ENCODE results near the gene SUMO2. TPM values are rescaled to one million over a fixed set of nuclear protein-coding genes. Genes with fewer than 3 reads are reported as not detected.

The SUMO2 gene
- total and polyA plus RNA-seq, 9 of the 15 experiments (the other 6 are each of a cell fraction or from before 2014, with no cell fraction given), result 157 to 733 (median 419) TPM

GRCh38 chr17:75188614-75189013 is 5.9 kb upstream of the SUMO2 start:
- H3K27ac ChIP-seq (ENCODE audit: extremely low read depth, low read depth, low read length), result no peak overlapping the region
- ATAC-seq, result no peak
- BruUV-seq (replicated peaks), result no TSS peak
- peaks cover 13 to 19% of the 10 kb centered on the region in 2 experiments; a peak in 4 of 5 replicates for H3K4me1 ChIP-seq (replicated peaks in 1 of 2; ENCODE audit: control insufficient read depth in 2 of 2, insufficient read depth in 2 of 2, low read length in 2 of 2)
- no peaks in the 10 kb centered on the region for H3K27me3 ChIP-seq (ENCODE audit: control insufficient read depth in 2 of 2, insufficient read depth in 2 of 2, low read length in 2 of 2)
- ChIA-PET POLR2A (interaction anchor here (0.8 to 4.7 kb wide), 11 partner anchors 10 to 74 kb away, joined by 3 to 27 read pairs (median 5); partner anchors contain the start of genes GGA3, JPT1, MRPS7 and NUP85), CTCF (ENCODE audit: low intra/inter-chr PET ratio) (no interaction called here)
- no peaks in the 10 kb centered on the region for H4K20me1 ChIP-seq (replicated peaks; ENCODE audit: control insufficient read depth, insufficient read depth, low read length)
- no peak for TF ChIP-seq CBFB (CRISPR knock-in tag; IDR thresholded peaks at IDR 0.05)
- no peak for TF ChIP-seq HMG20B (CRISPR knock-in tag; IDR thresholded peaks at IDR 0.05)
- no peak for TF ChIP-seq ESRRB (CRISPR knock-in tag; IDR thresholded peaks at IDR 0.05; ENCODE audit: borderline replicate concordance)
- no peak for TF ChIP-seq RAD21 (CRISPR knock-in tag; conservative IDR thresholded peaks at IDR 0.05 in 1 of 2, IDR thresholded peaks at IDR 0.05 in 1 of 2)
- no peak for TF ChIP-seq ZKSCAN1 (IDR thresholded peaks at IDR 0.05; ENCODE audit: low read depth, low read length)
- peak; percentile 96 for TF ChIP-seq ZNF24 (IDR thresholded peaks at IDR 0.05)
- no peak for TF ChIP-seq CGGBP1 (CRISPR knock-in tag; IDR thresholded peaks at IDR 0.05)
- no peak for TF ChIP-seq TAF7 (tag; IDR thresholded peaks at IDR 0.05)
- no peak for TF ChIP-seq TBP (optimal IDR thresholded peaks at IDR 0.05; ENCODE audit: low read depth, low read length)
- TF ChIP-seq HES1 (IDR thresholded peaks at IDR 0.05; ENCODE audit: low read depth), result no peak
- TF ChIP-seq NR2C2 (CRISPR knock-in tag; IDR thresholded peaks at IDR 0.05), result no peak
- 0 out of 2 replicates have a peak, but pooled peaks have one; percentile 7 for TF ChIP-seq NR2C2 (tag; IDR thresholded peaks at IDR 0.05)
- no peak for TF ChIP-seq ZFP36 (IDR thresholded peaks at IDR 0.05; ENCODE audit: low read depth, low read length, partially characterized antibody)
- H3K9me3 ChIP-seq (replicated peaks; ENCODE audit: control insufficient read depth, insufficient read depth, low read depth, low read length), result no peaks in the 10 kb centered on the region
- H3K79me2 ChIP-seq (ENCODE audit: control insufficient read depth, insufficient read depth, low read length), result peaks cover 5% of the 10 kb centered on the region; the same call in 1 of the 3 replicates
- no peak for DNase-seq (ENCODE audit: extremely low read depth in 1 of 4, low spot score in 3 of 4)
- no peaks in the 10 kb centered on the region for H3K9me1 ChIP-seq (ENCODE audit: control insufficient read depth, insufficient read depth, low read length)
- no peak overlapping the region for H2AFZ ChIP-seq (ENCODE audit: low read depth, low read length)
- H3K4me2 ChIP-seq (ENCODE audit: insufficient read depth, low read length), result no peak overlapping the region; the same call in 1 of the 2 replicates
- no peak for FAIRE-seq
- in situ Hi-C loops (cut with MboI), result no loop called here
- intact Hi-C loops (cut with micrococcal nuclease), result no loop called here
- no peak overlapping the region for H3K4me3 ChIP-seq
- H3K9ac ChIP-seq (ENCODE audit: insufficient read depth in 1 of 2, low read depth in 2 of 2, low read length in 2 of 2), result no peak overlapping the region
- WGBS (ENCODE audit: insufficient coverage, low coverage, missing lambda C conversion rate), result 56% methylated on average over 6 of the region's 6 CpGs
- H3K36me3 ChIP-seq (ENCODE audit: control insufficient read depth, insufficient read depth, low read length), result no peaks in the 10 kb centered on the region

Measured in K562 (cell line).